Neutrophil (primary cell): ENCODE measurements around the gene GAB3.

Source experiments
- H3K27ac ChIP-seq: fragments of 200-600 bp; sonication (generic); 2 replicates; pipeline ENCODE4 v1.5.1; 2016; ENCODE audit warnings: mild to moderate bottlenecking, moderate library complexity
- H3K27me3 ChIP-seq: fragments of 200-600 bp; sonication (generic); 2 replicates; pipeline ENCODE4 v1.6.0; 2016; ENCODE audit warnings: mild to moderate bottlenecking
- H3K36me3 ChIP-seq: fragments of 200-600 bp; sonication (generic); 2 replicates; pipeline ENCODE4 v1.5.1; 2017
- H3K4me1 ChIP-seq, 2 experiments: fragments of 200-600 bp in 1 of 2; sonication (generic) in 1 of 2; 1 replicate in 1 of 2; 2 replicates in 1 of 2; pipeline versions ENCODE4 v1.5.1 to v1.6.1; 2013 to 2016; ENCODE audit warnings: low read depth in 1 of 2, low read length in 1 of 2, mild to moderate bottlenecking in 1 of 2, moderate library complexity in 1 of 2; ENCODE audit not compliant: control insufficient read depth in 1 of 2, insufficient read depth in 1 of 2
- H3K4me3 ChIP-seq, 2 experiments: fragments of 200-600 bp in 1 of 2; sonication (generic) in 1 of 2; 1 replicate in 1 of 2; 2 replicates in 1 of 2; pipeline ENCODE4 v1.5.1; 2013 to 2016; ENCODE audit warnings: low read depth in 1 of 2, low read length in 1 of 2, mild to moderate bottlenecking in 1 of 2, moderate library complexity in 1 of 2
- H3K9me3 ChIP-seq: fragments of 200-600 bp; sonication (generic); 2 replicates; pipeline ENCODE4 v1.5.1; 2016
- TF ChIP-seq, protein P1 (sequence below): fragments of 200-600 bp; sonication (generic); IDR thresholded peaks from 2 replicates; pipeline ENCODE4 v1.5.1; 2016; ENCODE audit warnings: antibody characterized with exemption

GAB3 gene

DNA sequence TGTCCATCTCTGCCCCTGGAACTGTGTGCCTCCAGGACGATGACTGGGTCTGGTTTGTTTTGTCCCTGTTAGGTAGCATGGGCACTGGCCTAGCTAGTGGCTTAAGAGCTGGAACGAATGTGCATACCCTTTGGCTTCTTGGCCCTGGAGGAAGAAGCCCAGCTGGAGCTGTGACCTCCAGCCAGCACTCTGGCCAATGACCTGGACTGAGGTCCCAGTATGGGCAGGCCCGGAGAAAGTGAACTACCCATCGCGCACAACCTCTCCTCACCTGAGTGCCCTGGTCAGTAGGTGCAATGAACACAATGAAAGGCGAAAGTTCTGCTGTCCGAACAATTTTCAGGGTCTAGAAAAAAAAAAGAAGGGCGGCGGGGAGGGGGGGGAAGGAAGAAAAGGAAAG, 30.1 kb upstream of the GAB3 start:
- peaks cover 26% of the 10 kb centered on the region in 2 experiments for H3K4me1 ChIP-seq
- no peaks in the 10 kb centered on the region for H3K27me3 ChIP-seq
- TF ChIP-seq, protein P1, sequence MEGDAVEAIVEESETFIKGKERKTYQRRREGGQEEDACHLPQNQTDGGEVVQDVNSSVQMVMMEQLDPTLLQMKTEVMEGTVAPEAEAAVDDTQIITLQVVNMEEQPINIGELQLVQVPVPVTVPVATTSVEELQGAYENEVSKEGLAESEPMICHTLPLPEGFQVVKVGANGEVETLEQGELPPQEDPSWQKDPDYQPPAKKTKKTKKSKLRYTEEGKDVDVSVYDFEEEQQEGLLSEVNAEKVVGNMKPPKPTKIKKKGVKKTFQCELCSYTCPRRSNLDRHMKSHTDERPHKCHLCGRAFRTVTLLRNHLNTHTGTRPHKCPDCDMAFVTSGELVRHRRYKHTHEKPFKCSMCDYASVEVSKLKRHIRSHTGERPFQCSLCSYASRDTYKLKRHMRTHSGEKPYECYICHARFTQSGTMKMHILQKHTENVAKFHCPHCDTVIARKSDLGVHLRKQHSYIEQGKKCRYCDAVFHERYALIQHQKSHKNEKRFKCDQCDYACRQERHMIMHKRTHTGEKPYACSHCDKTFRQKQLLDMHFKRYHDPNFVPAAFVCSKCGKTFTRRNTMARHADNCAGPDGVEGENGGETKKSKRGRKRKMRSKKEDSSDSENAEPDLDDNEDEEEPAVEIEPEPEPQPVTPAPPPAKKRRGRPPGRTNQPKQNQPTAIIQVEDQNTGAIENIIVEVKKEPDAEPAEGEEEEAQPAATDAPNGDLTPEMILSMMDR: no peak
- H3K4me3 ChIP-seq: no peak overlapping the region
- no peak overlapping the region for H3K27ac ChIP-seq
- H3K9me3 ChIP-seq: no peaks in the 10 kb centered on the region
- peaks cover 67% of the 10 kb centered on the region for H3K36me3 ChIP-seq

DNA sequence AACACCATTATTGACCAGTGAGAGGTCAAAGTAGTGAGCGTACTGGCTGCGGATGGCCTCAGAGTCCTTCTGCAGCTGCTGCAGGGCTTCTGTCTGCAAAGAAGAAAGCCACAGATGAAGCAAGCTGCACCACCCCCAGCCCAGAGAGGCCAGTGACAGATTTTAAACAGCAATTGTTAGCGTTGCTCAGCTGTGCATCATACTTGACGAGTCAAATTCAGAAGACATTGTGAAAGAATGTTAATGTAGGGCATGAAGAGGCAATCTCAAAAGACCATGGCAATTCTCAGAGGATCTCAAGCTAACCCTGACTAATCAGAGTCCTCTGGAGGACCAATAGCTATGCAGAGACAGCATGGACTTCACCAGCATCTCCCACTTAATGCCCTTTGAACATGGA, 28.4 kb upstream of the GAB3 start:
- Histone ChIP-seq H3K27ac (no peak overlapping the region), H3K9me3 (no peaks in the 10 kb centered on the region), H3K4me1 (peaks cover 9% of the 10 kb centered on the region in 2 experiments), H3K4me3 (no peak overlapping the region), H3K36me3 (peaks cover 84% of the 10 kb centered on the region), H3K27me3 (no peaks in the 10 kb centered on the region)
- TF ChIP-seq, protein P1: no peak

DNA sequence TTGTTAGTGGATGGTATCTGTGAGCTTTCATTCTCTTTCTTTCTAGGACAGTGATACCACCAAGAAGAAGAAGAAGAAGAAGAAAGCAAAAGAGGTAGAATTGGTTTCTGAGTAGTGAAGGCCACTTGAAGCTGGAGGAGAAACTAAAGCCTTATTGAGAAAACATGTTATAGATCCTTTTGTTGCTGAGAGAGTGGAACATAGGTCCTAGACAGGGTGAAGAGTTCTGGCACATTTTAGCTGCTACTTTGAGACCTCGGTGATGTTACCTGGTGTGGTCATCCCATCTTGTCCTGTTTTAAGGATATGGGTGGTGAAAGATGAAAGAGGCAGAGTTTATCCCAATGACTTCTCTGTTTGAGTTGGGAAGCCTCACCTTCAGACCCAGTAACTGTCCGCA, 25.9 kb upstream of the GAB3 start:
- H3K27ac ChIP-seq: peak overlapping the region; percentile 10
- no peaks in the 10 kb centered on the region for H3K4me1 ChIP-seq
- TF ChIP-seq, protein P1: no peak
- no peaks in the 10 kb centered on the region for H3K27me3 ChIP-seq
- H3K9me3 ChIP-seq: no peaks in the 10 kb centered on the region
- H3K4me3 ChIP-seq: no peak overlapping the region
- peaks cover 77% of the 10 kb centered on the region for H3K36me3 ChIP-seq

DNA sequence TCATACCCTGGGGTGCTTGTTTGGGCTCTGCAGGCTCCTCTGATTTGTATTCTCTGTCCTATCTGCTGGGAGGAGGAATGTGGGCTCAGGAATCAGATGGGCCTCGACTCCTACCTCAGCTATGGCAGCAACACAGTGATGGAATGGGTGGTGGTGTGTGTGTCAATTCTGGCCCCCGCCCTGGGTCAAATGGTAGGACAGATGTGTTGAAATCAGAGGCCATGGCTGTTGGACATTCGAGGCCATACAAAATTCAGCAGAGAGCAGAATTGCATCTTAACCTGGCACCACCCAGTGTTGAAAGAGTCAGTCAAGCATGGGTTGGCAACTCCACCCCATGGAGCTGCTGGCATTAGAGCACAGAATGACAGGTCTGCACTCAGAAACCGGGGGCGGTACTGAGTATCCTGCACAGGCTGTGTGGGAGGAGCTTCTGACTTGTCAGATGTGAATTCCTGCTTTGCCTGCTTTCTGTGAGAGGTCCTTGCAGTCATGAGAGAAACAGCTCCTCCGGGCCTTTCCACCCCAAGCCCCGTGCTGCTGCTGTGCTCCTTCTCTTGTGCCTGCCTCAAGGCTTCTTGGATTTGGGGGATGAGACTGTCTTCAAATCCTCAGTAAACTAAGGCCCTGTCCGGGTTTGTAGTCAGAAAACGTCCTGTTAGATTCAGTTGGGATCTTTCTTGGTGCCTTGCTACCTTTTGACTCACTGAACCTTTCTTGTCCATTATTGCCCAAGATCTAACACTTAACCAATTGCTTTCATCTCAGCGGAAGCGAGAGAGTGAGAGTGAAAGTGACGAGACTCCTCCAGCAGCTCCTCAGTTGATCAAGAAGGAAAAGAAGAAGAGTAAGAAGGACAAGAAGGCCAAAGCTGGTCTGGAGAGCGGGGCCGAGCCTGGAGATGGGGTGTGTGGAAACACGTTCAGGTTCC, 24.8 kb upstream of the GAB3 start:
- H3K4me3 ChIP-seq: no peak overlapping the region
- no peaks in the 10 kb centered on the region for H3K27me3 ChIP-seq
- TF ChIP-seq, protein P1: no peak
- H3K27ac ChIP-seq: peak overlapping the region; percentile 10
- H3K36me3 ChIP-seq: peaks cover 66% of the 10 kb centered on the region
- H3K9me3 ChIP-seq: no peaks in the 10 kb centered on the region
- no peaks in the 10 kb centered on the region for H3K4me1 ChIP-seq

DNA sequence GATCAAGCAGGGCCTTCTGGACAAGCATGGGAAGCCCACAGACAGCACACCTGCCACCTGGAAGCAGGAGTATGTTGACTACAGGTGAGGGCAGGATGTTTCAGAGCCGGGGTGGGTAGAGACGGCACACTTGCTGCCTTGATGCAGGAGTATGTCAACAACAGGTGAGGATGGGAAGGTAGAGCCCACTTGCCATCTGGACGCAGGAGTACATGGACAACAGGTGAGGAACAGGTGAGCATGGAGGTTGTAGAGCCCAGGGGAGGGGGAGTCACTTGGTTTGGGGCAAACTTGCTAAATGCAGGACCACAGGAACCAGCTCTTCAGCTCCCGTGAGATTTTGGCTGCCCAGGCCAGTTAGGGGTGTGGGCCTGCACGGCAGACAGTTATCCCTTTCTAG, 23.7 kb upstream of the GAB3 start:
- H3K27ac ChIP-seq: no peak overlapping the region
- H3K9me3 ChIP-seq: no peaks in the 10 kb centered on the region
- no peak overlapping the region for H3K4me3 ChIP-seq
- H3K4me1 ChIP-seq: no peaks in the 10 kb centered on the region
- H3K36me3 ChIP-seq: peaks cover 57% of the 10 kb centered on the region
- no peaks in the 10 kb centered on the region for H3K27me3 ChIP-seq
- TF ChIP-seq, protein P1: no peak
